Epithelial cell of esophagus (primary cell): ENCODE data around the gene TIMM8A.

ENCODE experiments used
- DNase-seq: peaks from one replicate; pipeline ENCODE4 v3.0.0; 2010; ENCODE audit warnings: low read depth
- H3K4me3 ChIP-seq: 2 replicates; pipeline ENCODE4 v1.5.1; 2011; ENCODE audit warnings: mild to moderate bottlenecking, low read length, control low read depth
- TF ChIP-seq, protein P1 (sequence below): IDR thresholded peaks from 2 replicates; pipeline ENCODE4 v1.5.1; 2011; ENCODE audit warnings: low read depth, mild to moderate bottlenecking, low read length, control low read depth, inconsistent platforms; ENCODE audit not compliant: insufficient read depth; ENCODE audit errors: missing control alignments

The TIMM8A gene

GRCh38 chrX:101303790-101304189 is 44.8 kb downstream of the TIMM8A start:
- DNase-seq: no peak
- no peak overlapping the region for H3K4me3 ChIP-seq
- TF ChIP-seq, protein P1, sequence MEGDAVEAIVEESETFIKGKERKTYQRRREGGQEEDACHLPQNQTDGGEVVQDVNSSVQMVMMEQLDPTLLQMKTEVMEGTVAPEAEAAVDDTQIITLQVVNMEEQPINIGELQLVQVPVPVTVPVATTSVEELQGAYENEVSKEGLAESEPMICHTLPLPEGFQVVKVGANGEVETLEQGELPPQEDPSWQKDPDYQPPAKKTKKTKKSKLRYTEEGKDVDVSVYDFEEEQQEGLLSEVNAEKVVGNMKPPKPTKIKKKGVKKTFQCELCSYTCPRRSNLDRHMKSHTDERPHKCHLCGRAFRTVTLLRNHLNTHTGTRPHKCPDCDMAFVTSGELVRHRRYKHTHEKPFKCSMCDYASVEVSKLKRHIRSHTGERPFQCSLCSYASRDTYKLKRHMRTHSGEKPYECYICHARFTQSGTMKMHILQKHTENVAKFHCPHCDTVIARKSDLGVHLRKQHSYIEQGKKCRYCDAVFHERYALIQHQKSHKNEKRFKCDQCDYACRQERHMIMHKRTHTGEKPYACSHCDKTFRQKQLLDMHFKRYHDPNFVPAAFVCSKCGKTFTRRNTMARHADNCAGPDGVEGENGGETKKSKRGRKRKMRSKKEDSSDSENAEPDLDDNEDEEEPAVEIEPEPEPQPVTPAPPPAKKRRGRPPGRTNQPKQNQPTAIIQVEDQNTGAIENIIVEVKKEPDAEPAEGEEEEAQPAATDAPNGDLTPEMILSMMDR: no peak
